Measurements from ENCODE around the gene YIF1A. TPM values are rescaled to one million over a fixed set of nuclear protein-coding genes. Genes with fewer than 3 reads are reported as not detected.

Gene YIF1A
- total and polyA plus RNA-seq, 2 donors (not counting 3 experiments of a cell fraction or from before 2014, with no cell fraction given): 104 to 271 TPM

GRCh38 chr11:66334605-66335442, 45.9 kb upstream of the YIF1A start:
- Histone ChIP-seq H3K36me3 (ENCODE audit: control insufficient read depth in 2 of 2, extremely low read depth in 1 of 2, insufficient read depth in 2 of 2, low read length in 2 of 2) (peaks cover 0 to 2% of the 10 kb centered on the region in 2 experiments), H3K9me1 (replicated peaks; ENCODE audit: control insufficient read depth, extremely low read depth, insufficient read depth, low read length) (no peaks in the 10 kb centered on the region), H3K4me3 (replicated peaks in 1 of 3; ENCODE audit: insufficient read depth in 1 of 3, low read depth in 1 of 3, low read length in 3 of 3) (peak overlapping the region in 1 of 3 experiments; percentile 48), H3K79me2 (ENCODE audit: control insufficient read depth, insufficient read depth, low read length) (no peaks in the 10 kb centered on the region), H3K27me3 (ENCODE audit: control insufficient read depth in 2 of 2, insufficient read depth in 2 of 2, low read length in 2 of 2) (no peaks in the 10 kb centered on the region), H3K9me3 (replicated peaks; ENCODE audit: control insufficient read depth, insufficient read depth, low read length) (no peaks in the 10 kb centered on the region), H3K4me2 (ENCODE audit: insufficient read depth, low read length) (peak overlapping the region; percentile 2), H3K4me1 (ENCODE audit: control insufficient read depth, extremely low read depth, insufficient read depth, low read length) (peaks cover 18% of the 10 kb centered on the region), H3K27ac (ENCODE audit: insufficient read depth, low read depth, low read length) (peak overlapping the region; percentile 91), H2AFZ (ENCODE audit: low read depth, low read length) (peak overlapping the region; percentile 0), H4K20me1 (replicated peaks; ENCODE audit: control insufficient read depth, extremely low read depth, insufficient read depth, low read length) (no peaks in the 10 kb centered on the region), H3K9ac (replicated peaks; ENCODE audit: extremely low read depth, insufficient read depth, low read length) (peak overlapping the region; percentile 85)
- DNase-seq (ENCODE audit: low read depth, low spot score) (no peak), FAIRE-seq (peak; percentile 4)
- ChIA-PET CTCF (interaction anchor here (0.6 to 8.7 kb wide), 7 partner anchors 8 to 112 kb away, joined by 3 to 225 read pairs (median 7); partner anchors contain the start of genes BRMS1 and CD248), POLR2A (interaction anchor here (1.6 kb wide), 1 partner anchor 46 kb away, joined by 6 read pairs; the partner anchor contains the start of gene YIF1A)
- no TSS peak for BruUV-seq (replicated peaks)
- TF ChIP-seq MAX (IDR thresholded peaks at IDR 0.05; ENCODE audit: insufficient read depth, insufficient read length): no peak
- intact Hi-C loops (cut with micrococcal nuclease) (no loop called here), dilution Hi-C loops (cut with MboI; ENCODE audit: extremely low pct_ligation_motif_present, low sequenced_read_pairs) (no loop called here)

- H3K9ac ChIP-seq (replicated peaks; ENCODE audit: extremely low read depth, insufficient read depth, low read length): no peak overlapping the region
- peaks cover 18% of the 10 kb centered on the region for H3K4me1 ChIP-seq (ENCODE audit: control insufficient read depth, extremely low read depth, insufficient read depth, low read length)
- BruUV-seq (replicated peaks): no TSS peak
- H3K9me3 ChIP-seq (replicated peaks; ENCODE audit: control insufficient read depth, insufficient read depth, low read length): no peaks in the 10 kb centered on the region
- ChIA-PET POLR2A (no interaction called here), CTCF (interaction anchor here (1.2 to 8.7 kb wide), 3 partner anchors 13 to 52 kb away, joined by 4 to 225 read pairs (median 11); partner anchors contain the start of gene CD248)
- no peaks in the 10 kb centered on the region for H3K79me2 ChIP-seq (ENCODE audit: control insufficient read depth, insufficient read depth, low read length)
- no peaks in the 10 kb centered on the region for H3K27me3 ChIP-seq (ENCODE audit: control insufficient read depth in 2 of 2, insufficient read depth in 2 of 2, low read length in 2 of 2)
- dilution Hi-C loops (cut with MboI; ENCODE audit: extremely low pct_ligation_motif_present, low sequenced_read_pairs): no loop called here
- TF ChIP-seq MAX (IDR thresholded peaks at IDR 0.05; ENCODE audit: insufficient read depth, insufficient read length) (no peak), GATA2 (IDR thresholded peaks at IDR 0.05; ENCODE audit: insufficient read depth, insufficient read length, low read depth, low read length) (no peak), JUN (IDR thresholded peaks at IDR 0.05; ENCODE audit: borderline replicate concordance, insufficient read depth, insufficient read length, low read depth) (no peak), MYC (IDR thresholded peaks at IDR 0.05; ENCODE audit: low read depth, low read length) (no peak), POLR2A (IDR thresholded peaks at IDR 0.05; ENCODE audit: low read depth, low read length) (no peak), CTCF (IDR thresholded peaks at IDR 0.05; ENCODE audit: extremely low read depth in 1 of 2, insufficient read depth in 1 of 2, low read depth in 1 of 2, low read length in 2 of 2) (no peak), POLR2AphosphoS5 (IDR thresholded peaks at IDR 0.05; ENCODE audit: insufficient read depth, low read depth, low read length) (no peak), FOS (IDR thresholded peaks at IDR 0.05; ENCODE audit: borderline replicate concordance, insufficient read depth, low read length) (no peak), EZH2 (IDR thresholded peaks at IDR 0.05; ENCODE audit: borderline replicate concordance, low read depth, low read length, severe bottlenecking) (no peak)
- FAIRE-seq (no peak), DNase-seq (ENCODE audit: low read depth, low spot score) (no peak)
- no peak overlapping the region for H2AFZ ChIP-seq (ENCODE audit: low read depth, low read length)
- no peaks in the 10 kb centered on the region for H3K9me1 ChIP-seq (replicated peaks; ENCODE audit: control insufficient read depth, extremely low read depth, insufficient read depth, low read length)
- intact Hi-C loops (cut with micrococcal nuclease): no loop called here
- no peak overlapping the region for H3K4me3 ChIP-seq (replicated peaks in 1 of 3; ENCODE audit: insufficient read depth in 1 of 3, low read depth in 1 of 3, low read length in 3 of 3)
- H3K36me3 ChIP-seq (ENCODE audit: control insufficient read depth in 2 of 2, extremely low read depth in 1 of 2, insufficient read depth in 2 of 2, low read length in 2 of 2): peaks cover 0 to 2% of the 10 kb centered on the region in 2 experiments
- no peak overlapping the region for H3K27ac ChIP-seq (ENCODE audit: insufficient read depth, low read depth, low read length)
- no peaks in the 10 kb centered on the region for H4K20me1 ChIP-seq (replicated peaks; ENCODE audit: control insufficient read depth, extremely low read depth, insufficient read depth, low read length)
- H3K4me2 ChIP-seq (ENCODE audit: insufficient read depth, low read length): no peak overlapping the region
Observed at GRCh38 chr11:66333896-66334604, 45.1 kb upstream of the YIF1A start.
